ENCODE measurements around the gene OSBPL2. TPM values are rescaled to one million over a fixed set of nuclear protein-coding genes. Genes with fewer than 3 reads are reported as not detected.

OSBPL2 gene
- total RNA-seq, 4 donors from 2014 or later: 48.4 to 65.1 (median 55.8) TPM

DNA sequence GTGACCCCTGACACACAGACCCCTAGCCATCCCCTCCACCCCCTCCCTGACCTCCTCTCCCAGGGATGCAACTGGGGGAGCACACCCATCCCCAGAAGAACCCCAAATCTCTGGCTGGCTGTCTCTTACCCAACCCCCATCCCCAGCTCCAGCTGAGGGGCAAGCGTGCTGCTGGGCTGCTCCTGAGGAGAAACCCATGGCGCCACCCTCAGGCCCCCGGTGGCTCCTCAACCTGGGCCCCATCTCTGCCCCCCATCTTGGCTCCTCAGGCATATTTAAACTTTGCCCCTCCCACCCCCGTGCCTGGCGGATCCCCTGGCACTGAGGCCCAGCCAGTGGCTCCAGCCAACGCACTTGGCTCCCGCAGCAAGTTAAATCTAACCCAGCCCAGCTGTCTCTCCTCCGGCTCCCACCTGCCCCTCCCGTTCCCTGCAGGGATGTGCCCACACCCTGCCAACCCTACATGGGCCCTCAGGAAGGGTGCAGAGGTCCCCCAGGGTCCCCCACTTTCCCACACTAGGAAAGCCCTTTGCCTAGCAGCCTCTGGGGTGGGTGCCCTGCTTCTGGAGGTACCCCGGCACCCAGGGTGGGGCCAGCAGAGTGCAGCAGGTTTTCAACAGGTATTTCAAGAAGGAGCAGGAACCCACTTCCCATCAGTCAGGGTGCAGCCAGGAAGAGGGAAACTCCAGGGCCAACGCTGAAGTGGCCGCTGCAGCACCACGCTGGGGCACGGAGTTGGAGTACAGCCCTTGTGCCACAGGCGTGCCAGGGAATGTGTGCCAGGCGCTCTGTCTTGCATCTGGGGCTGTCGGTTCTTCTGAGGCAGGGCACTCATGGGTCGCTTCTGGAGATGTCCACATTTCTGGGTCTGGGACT is 5.3 kb upstream of the OSBPL2 start:
- no peaks in the 10 kb centered on the region for H3K9me3 ChIP-seq
- no peak for DNase-seq
- H3K4me1 ChIP-seq: peaks cover 11 to 47% (median 23%) of the 10 kb centered on the region in 3 donors
- TF ChIP-seq, protein P1, sequence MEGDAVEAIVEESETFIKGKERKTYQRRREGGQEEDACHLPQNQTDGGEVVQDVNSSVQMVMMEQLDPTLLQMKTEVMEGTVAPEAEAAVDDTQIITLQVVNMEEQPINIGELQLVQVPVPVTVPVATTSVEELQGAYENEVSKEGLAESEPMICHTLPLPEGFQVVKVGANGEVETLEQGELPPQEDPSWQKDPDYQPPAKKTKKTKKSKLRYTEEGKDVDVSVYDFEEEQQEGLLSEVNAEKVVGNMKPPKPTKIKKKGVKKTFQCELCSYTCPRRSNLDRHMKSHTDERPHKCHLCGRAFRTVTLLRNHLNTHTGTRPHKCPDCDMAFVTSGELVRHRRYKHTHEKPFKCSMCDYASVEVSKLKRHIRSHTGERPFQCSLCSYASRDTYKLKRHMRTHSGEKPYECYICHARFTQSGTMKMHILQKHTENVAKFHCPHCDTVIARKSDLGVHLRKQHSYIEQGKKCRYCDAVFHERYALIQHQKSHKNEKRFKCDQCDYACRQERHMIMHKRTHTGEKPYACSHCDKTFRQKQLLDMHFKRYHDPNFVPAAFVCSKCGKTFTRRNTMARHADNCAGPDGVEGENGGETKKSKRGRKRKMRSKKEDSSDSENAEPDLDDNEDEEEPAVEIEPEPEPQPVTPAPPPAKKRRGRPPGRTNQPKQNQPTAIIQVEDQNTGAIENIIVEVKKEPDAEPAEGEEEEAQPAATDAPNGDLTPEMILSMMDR (IDR thresholded peaks at IDR 0.05): no peak
- TF ChIP-seq POLR2A (IDR thresholded peaks at IDR 0.05): no peak
- 26 to 31% methylated on average over 9 to 14 of the region's 18 CpGs for WGBS, 2 donors
- no peaks in the 10 kb centered on the region for H3K36me3 ChIP-seq
- peak overlapping the region; percentile 14 to 65 (median 58) for H3K27ac ChIP-seq
- H3K4me3 ChIP-seq: no peak overlapping the region
- intact Hi-C loops (cut with DNase I): no loop called here
- H3K27me3 ChIP-seq: peaks cover 0 to 51% (median 0%) of the 10 kb centered on the region in 4 donors

- Histone ChIP-seq H3K36me3 (no peaks in the 10 kb centered on the region), H3K4me1 (peaks cover 11 to 40% (median 23%) of the 10 kb centered on the region in 3 donors), H3K27me3 (peaks cover 0 to 44% (median 0%) of the 10 kb centered on the region in 4 donors), H3K4me3 (no peak overlapping the region), H3K27ac (peak overlapping the region in 2 of 4 donors; percentile 57 to 65), H3K9me3 (no peaks in the 10 kb centered on the region)
- DNase-seq: no peak
- intact Hi-C loops (cut with DNase I): no loop called here
- TF ChIP-seq, protein P1 (IDR thresholded peaks at IDR 0.05): no peak
- TF ChIP-seq POLR2A (IDR thresholded peaks at IDR 0.05): no peak
- WGBS, 2 donors: 65 to 87% methylated on average over 3 to 4 of the region's 4 CpGs
These were observed 4.6 kb upstream of the OSBPL2 start for GRCh38 chr20:62233684-62234083.

DNA sequence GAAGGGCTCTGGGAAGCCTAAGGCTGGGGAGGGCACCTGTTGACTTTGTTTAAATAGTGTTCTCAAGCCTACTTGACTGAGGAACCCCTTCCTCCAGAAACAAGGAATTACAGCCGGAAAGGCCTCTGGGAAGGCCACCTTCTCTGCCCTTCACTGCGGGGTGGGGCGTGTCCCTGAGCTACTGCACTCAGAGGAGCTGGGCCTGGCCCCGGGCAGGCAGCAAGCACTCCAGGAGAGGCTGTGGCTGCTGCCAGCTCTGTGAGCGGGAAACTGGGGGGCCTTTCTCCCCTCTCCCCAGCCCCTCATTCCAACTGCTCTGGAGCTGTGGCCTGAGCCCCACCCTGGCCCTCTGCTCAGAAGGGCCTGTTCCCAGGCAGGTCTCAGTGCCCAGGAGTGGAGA is 4.0 kb upstream of the OSBPL2 start:
- Histone ChIP-seq H3K9me3 (no peaks in the 10 kb centered on the region), H3K36me3 (no peaks in the 10 kb centered on the region), H3K4me1 (peaks cover 14 to 44% (median 24%) of the 10 kb centered on the region in 3 donors), H3K27me3 (peaks cover 0 to 42% (median 0%) of the 10 kb centered on the region in 4 donors), H3K4me3 (no peak overlapping the region), H3K27ac (no peak overlapping the region)
- no CpG with 5 or more reads among the region's 5 CpGs for WGBS, 2 donors
- intact Hi-C loops (cut with DNase I): no loop called here
- DNase-seq: no peak
- TF ChIP-seq POLR2A (IDR thresholded peaks at IDR 0.05): no peak
- TF ChIP-seq, protein P1 (IDR thresholded peaks at IDR 0.05): no peak

DNA sequence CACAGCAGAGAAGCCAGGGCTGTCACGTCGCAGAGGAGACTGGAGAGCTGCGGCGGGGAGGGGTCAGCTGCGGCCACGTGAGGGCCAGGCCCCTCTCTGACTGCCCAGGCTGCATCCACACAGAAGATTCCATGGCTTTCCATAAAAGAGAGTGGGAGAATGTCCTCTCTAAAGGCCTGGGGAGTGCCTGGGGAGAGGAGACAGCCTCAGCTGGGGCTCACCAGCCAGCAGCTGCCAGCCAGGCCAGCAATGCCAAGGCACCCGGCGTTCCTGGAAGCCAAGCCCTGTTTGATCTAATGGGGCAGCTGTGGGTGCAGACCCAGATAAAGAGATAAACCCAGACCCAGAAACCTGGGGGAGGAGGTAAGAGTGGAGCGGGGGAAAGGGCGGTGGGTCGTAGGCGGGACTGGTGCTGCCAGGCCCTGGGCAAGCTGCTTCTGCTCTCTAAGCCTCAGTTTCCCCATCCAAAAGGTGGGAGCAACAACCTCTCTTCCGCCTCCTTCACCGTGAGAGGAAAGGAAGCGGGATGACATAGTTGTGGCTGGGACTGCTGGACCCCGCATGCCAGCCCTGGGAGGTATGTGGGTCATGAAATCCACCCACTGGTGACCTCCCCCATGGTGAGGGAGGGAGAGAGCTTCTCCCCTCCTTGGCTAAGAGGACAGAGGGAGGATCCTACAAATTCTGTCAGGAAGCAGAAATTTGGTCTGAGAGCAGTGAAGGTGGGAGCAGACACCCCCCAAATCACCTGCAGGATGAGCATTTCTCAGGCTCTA is 3.1 kb upstream of the OSBPL2 start:
- Histone ChIP-seq H3K4me3 (no peak overlapping the region), H3K27ac (no peak overlapping the region), H3K9me3 (no peaks in the 10 kb centered on the region), H3K4me1 (peaks cover 21 to 53% (median 33%) of the 10 kb centered on the region in 3 donors), H3K27me3 (peaks cover 0 to 41% (median 0%) of the 10 kb centered on the region in 4 donors), H3K36me3 (no peaks in the 10 kb centered on the region)
- intact Hi-C loops (cut with DNase I): no loop called here
- WGBS, 2 donors: 63 to 77% methylated on average over 11 of the region's 16 CpGs
- DNase-seq: no peak
- TF ChIP-seq, protein P1 (IDR thresholded peaks at IDR 0.05): no peak
- no peak for TF ChIP-seq POLR2A (IDR thresholded peaks at IDR 0.05)

GRCh38 chr20:62235777-62236157 is 2.6 kb upstream of the OSBPL2 start:
- H3K4me3 ChIP-seq: no peak overlapping the region
- peaks cover 0 to 35% (median 0%) of the 10 kb centered on the region in 4 donors for H3K27me3 ChIP-seq
- H3K9me3 ChIP-seq: no peaks in the 10 kb centered on the region
- no peaks in the 10 kb centered on the region for H3K36me3 ChIP-seq
- H3K27ac ChIP-seq: no peak overlapping the region
- intact Hi-C loops (cut with DNase I): no loop called here
- WGBS, 2 donors: 92 to 93% methylated on average over 2 to 3 of the region's 9 CpGs
- H3K4me1 ChIP-seq: peaks cover 27 to 58% (median 37%) of the 10 kb centered on the region in 3 donors
- DNase-seq: no peak
- TF ChIP-seq, protein P1 (IDR thresholded peaks at IDR 0.05): no peak
- no peak for TF ChIP-seq POLR2A (IDR thresholded peaks at IDR 0.05)

Data from esophagus squamous epithelium (tissue), 5 donors.